Neural crest cell (in vitro differentiated cells): ENCODE results near the gene CPPED1. TPM values are rescaled to one million over a fixed set of nuclear protein-coding genes. Genes with fewer than 3 reads are reported as not detected.

Experiments used
- DNase-seq: peaks from one replicate; pipeline ENCODE4 v3.0.0; 2021; ENCODE audit warnings: low read depth, mixed read lengths, low spot score
- H3K27ac Mint-ChIP-seq: one replicate; pipeline ENCODE4 v1.8.0; 2021; ENCODE audit warnings: mild to moderate bottlenecking, mixed read lengths; ENCODE audit not compliant: unreplicated experiment
- H3K27me3 Mint-ChIP-seq: 2 replicates; pipeline ENCODE4 v1.8.0; 2021; ENCODE audit warnings: low read depth, mild to moderate bottlenecking, mixed read lengths
- H3K36me3 Mint-ChIP-seq: 2 replicates; pipeline ENCODE4 v1.8.0; 2021; ENCODE audit warnings: low read depth, mild to moderate bottlenecking, mixed read lengths
- H3K4me1 Mint-ChIP-seq: 2 replicates; pipeline ENCODE4 v1.8.0; 2021; ENCODE audit warnings: mixed read lengths
- H3K4me3 Mint-ChIP-seq: one replicate; pipeline ENCODE4 v1.8.0; 2021; ENCODE audit warnings: mild to moderate bottlenecking, mixed read lengths
- H3K9me3 Mint-ChIP-seq: 2 replicates; pipeline ENCODE4 v1.8.0; 2021; ENCODE audit warnings: mixed read lengths
- CTCF ChIP-seq: fragments of 200-600 bp; sonication (generic); conservative IDR thresholded peaks from 2 replicates; pipeline ENCODE4 v1.5.0; 2021; ENCODE audit warnings: antibody characterized with exemption, mild to moderate bottlenecking
- total RNA-seq: library from RNA; stranded (reverse); gene quantifications from 2 replicates; pipeline ENCODE4 v1.2.1, GENCODE V29; 2021

CPPED1 gene
- total RNA-seq, 1 donor from 2014 or later, result 6.9 TPM

- no peaks in the 10 kb centered on the region for H3K4me1 Mint-ChIP-seq
- TF ChIP-seq CTCF, result no peak
- no peak overlapping the region for H3K27ac Mint-ChIP-seq
- peaks cover 22% of the 10 kb centered on the region for H3K36me3 Mint-ChIP-seq
- DNase-seq, result no peak
- H3K9me3 Mint-ChIP-seq, result peaks cover 15% of the 10 kb centered on the region
- H3K27me3 Mint-ChIP-seq, result no peaks in the 10 kb centered on the region
- H3K4me3 Mint-ChIP-seq, result no peak overlapping the region
These were observed 62.6 kb downstream of the CPPED1 start for GRCh38 chr16:12740986-12741610.

- peaks cover 12% of the 10 kb centered on the region for H3K36me3 Mint-ChIP-seq
- DNase-seq, result no peak
- TF ChIP-seq CTCF, result no peak
- H3K4me1 Mint-ChIP-seq, result no peaks in the 10 kb centered on the region
- H3K27me3 Mint-ChIP-seq, result no peaks in the 10 kb centered on the region
- no peak overlapping the region for H3K27ac Mint-ChIP-seq
- H3K9me3 Mint-ChIP-seq, result peaks cover 4% of the 10 kb centered on the region
- no peak overlapping the region for H3K4me3 Mint-ChIP-seq
These were observed 63.9 kb downstream of the CPPED1 start for GRCh38 chr16:12739738-12740137.

GRCh38 chr16:12737563-12737962, 66.1 kb downstream of the CPPED1 start:
- Mint-ChIP-seq H3K27me3 (no peaks in the 10 kb centered on the region), H3K27ac (no peak overlapping the region), H3K36me3 (peaks cover 17% of the 10 kb centered on the region), H3K4me1 (no peaks in the 10 kb centered on the region), H3K4me3 (no peak overlapping the region), H3K9me3 (peaks cover 5% of the 10 kb centered on the region)
- TF ChIP-seq CTCF, result no peak
- no peak for DNase-seq

GRCh38 chr16:12735805-12736204, 67.9 kb downstream of the CPPED1 start:
- no peak for DNase-seq
- Mint-ChIP-seq H3K4me1 (no peaks in the 10 kb centered on the region), H3K27me3 (no peaks in the 10 kb centered on the region), H3K9me3 (peaks cover 8% of the 10 kb centered on the region), H3K36me3 (peaks cover 22% of the 10 kb centered on the region), H3K27ac (no peak overlapping the region), H3K4me3 (no peak overlapping the region)
- no peak for TF ChIP-seq CTCF

- Mint-ChIP-seq H3K9me3 (peaks cover 8% of the 10 kb centered on the region), H3K36me3 (peaks cover 20% of the 10 kb centered on the region), H3K4me3 (no peak overlapping the region), H3K4me1 (peaks cover 5% of the 10 kb centered on the region), H3K27me3 (no peaks in the 10 kb centered on the region), H3K27ac (no peak overlapping the region)
- TF ChIP-seq CTCF, result no peak
- no peak for DNase-seq
These were observed 71.1 kb downstream of the CPPED1 start for GRCh38 chr16:12732600-12732999.
